ENCODE data around the gene GRID2. TPM values are rescaled to one million over a fixed set of nuclear protein-coding genes. Genes with fewer than 3 reads are reported as not detected.

GRID2 gene
- total RNA-seq, 6 experiments from 2014 or later: not detected

GRCh38 chr4:93409035-93409434, 1105.3 kb downstream of the GRID2 start:
- H3K4me3 ChIP-seq: no peak overlapping the region
- intact Hi-C loops (cut with DNase I): no loop called here
- 5% methylated on average over 1 of the region's 1 CpG for WGBS (ENCODE audit: insufficient coverage, low coverage, low lambda C conversion rate, missing lambda C conversion rate)
- no peaks in the 10 kb centered on the region for H3K9me3 ChIP-seq
- H3K27ac ChIP-seq: no peak overlapping the region
- no peak for DNase-seq
- no peak for TF ChIP-seq POLR2A (IDR thresholded peaks at IDR 0.05)
- TF ChIP-seq, protein P1, sequence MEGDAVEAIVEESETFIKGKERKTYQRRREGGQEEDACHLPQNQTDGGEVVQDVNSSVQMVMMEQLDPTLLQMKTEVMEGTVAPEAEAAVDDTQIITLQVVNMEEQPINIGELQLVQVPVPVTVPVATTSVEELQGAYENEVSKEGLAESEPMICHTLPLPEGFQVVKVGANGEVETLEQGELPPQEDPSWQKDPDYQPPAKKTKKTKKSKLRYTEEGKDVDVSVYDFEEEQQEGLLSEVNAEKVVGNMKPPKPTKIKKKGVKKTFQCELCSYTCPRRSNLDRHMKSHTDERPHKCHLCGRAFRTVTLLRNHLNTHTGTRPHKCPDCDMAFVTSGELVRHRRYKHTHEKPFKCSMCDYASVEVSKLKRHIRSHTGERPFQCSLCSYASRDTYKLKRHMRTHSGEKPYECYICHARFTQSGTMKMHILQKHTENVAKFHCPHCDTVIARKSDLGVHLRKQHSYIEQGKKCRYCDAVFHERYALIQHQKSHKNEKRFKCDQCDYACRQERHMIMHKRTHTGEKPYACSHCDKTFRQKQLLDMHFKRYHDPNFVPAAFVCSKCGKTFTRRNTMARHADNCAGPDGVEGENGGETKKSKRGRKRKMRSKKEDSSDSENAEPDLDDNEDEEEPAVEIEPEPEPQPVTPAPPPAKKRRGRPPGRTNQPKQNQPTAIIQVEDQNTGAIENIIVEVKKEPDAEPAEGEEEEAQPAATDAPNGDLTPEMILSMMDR (IDR thresholded peaks at IDR 0.05): no peak
- ATAC-seq: no peak
- H3K4me1 ChIP-seq: no peaks in the 10 kb centered on the region
- H3K27me3 ChIP-seq: no peaks in the 10 kb centered on the region
- no peaks in the 10 kb centered on the region for H3K36me3 ChIP-seq

DNA sequence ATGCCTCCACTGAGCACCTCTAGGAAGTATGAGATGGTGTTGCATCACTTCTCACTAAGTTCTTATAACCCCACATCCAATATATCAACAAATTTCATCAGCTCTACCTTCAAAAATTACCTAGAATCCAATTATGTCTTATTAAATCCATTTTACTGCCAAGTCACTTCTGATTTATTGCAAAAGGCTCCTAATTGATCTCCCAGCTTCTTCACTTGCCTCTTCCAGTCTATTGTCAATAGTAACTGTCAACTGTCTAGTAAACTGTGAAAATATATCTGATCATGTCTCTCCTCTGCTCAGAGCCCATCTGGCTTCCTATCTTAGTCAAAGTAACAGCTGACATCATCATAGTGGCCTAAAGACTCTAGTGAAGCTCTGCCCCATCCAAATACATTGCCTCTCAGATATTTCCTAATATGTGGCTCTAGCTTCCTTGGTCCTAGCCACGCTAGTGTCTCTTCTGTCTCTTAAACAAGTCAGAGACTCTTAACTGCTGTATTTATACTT, 1110.3 kb downstream of the GRID2 start:
- DNase-seq (no peak), ATAC-seq (no peak)
- H3K9me3 ChIP-seq: no peaks in the 10 kb centered on the region
- H3K27ac ChIP-seq: no peak overlapping the region
- 45% methylated on average over 1 of the region's 1 CpG for WGBS (ENCODE audit: insufficient coverage, low coverage, low lambda C conversion rate, missing lambda C conversion rate)
- no peaks in the 10 kb centered on the region for H3K36me3 ChIP-seq
- H3K4me3 ChIP-seq: no peak overlapping the region
- H3K27me3 ChIP-seq: no peaks in the 10 kb centered on the region
- TF ChIP-seq, protein P1 (IDR thresholded peaks at IDR 0.05): no peak
- TF ChIP-seq POLR2A (IDR thresholded peaks at IDR 0.05): no peak
- intact Hi-C loops (cut with DNase I): no loop called here
- no peaks in the 10 kb centered on the region for H3K4me1 ChIP-seq

DNA sequence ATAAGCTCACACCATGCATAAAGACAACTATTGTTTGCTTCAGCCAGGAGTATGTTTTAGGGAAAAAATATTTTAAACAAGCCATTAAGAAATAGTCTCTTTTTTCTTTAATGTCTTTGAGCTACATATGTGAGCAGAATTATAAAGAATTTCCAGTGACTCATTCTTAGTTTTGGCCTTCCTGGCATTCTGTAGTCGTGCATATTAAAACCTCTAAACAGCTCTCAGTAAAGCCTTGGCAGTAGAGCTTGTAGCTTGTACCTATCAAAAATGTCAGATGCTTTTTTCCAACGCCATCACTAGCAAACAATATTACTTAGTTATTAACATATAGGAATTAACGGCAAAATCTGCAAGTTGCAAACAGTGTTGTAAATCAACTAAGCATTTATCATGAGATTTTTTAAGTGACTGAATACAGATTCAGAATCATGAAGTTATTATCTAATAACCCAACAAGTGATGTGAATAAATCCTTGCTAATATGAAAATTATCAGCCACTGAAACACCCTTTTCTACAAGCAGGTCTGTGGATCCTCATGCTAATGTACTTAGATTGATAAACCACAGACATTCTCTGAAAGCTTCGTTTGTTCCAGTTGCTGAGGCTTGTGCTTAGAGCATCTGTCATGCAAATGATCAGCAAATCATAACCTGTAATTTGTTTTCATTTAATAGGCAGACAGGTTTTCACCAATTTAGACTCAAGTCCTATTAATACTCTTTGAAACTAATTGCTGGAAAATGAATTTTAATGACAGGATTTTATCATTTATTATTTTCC, 1112.8 kb downstream of the GRID2 start:
- Histone ChIP-seq H3K9me3 (no peaks in the 10 kb centered on the region), H3K36me3 (no peaks in the 10 kb centered on the region), H3K4me1 (no peaks in the 10 kb centered on the region), H3K27ac (no peak overlapping the region), H3K27me3 (no peaks in the 10 kb centered on the region), H3K4me3 (no peak overlapping the region)
- ATAC-seq (no peak), DNase-seq (no peak)
- 47% methylated on average over 4 of the region's 4 CpGs for WGBS (ENCODE audit: insufficient coverage, low coverage, low lambda C conversion rate, missing lambda C conversion rate)
- intact Hi-C loops (cut with DNase I): no loop called here
- TF ChIP-seq, protein P1 (IDR thresholded peaks at IDR 0.05): no peak
- no peak for TF ChIP-seq POLR2A (IDR thresholded peaks at IDR 0.05)

DNA sequence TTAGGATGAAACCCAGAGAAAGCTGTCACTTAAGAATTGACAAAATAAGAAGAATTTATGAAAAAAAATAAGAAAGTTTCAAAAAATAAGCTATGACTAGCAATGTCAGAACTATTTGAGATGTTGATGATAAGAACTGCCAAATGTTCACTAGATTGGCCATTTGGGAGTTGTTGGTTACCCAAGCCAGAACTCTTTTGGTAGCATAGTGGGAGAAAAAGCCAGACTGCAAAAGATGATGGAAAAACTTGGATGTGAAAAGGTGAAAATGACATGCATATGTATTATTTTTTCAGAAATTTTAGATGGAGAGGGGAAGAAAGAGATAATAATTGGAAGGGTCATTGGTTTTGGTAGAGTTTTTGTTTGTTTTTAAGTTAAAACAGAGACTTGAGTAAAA, 1127.6 kb downstream of the GRID2 start:
- no peak overlapping the region for H3K27ac ChIP-seq
- no peaks in the 10 kb centered on the region for H3K4me1 ChIP-seq
- no peaks in the 10 kb centered on the region for H3K9me3 ChIP-seq
- no peaks in the 10 kb centered on the region for H3K27me3 ChIP-seq
- no peak for ATAC-seq
- H3K4me3 ChIP-seq: no peak overlapping the region
- no peaks in the 10 kb centered on the region for H3K36me3 ChIP-seq
- TF ChIP-seq, protein P1 (IDR thresholded peaks at IDR 0.05): no peak
- no peak for TF ChIP-seq POLR2A (IDR thresholded peaks at IDR 0.05)
- no peak for DNase-seq
- intact Hi-C loops (cut with DNase I): no loop called here
